ENCODE results near the gene ARL5B. TPM values are rescaled to one million over a fixed set of nuclear protein-coding genes. Genes with fewer than 3 reads are reported as not detected.

Gene ARL5B
- total RNA-seq, 2 experiments from 2014 or later = 9.0 to 9.3 TPM

GRCh38 chr10:18653112-18653511 is 6.1 kb upstream of the ARL5B start:
- POLR2A ChIA-PET = no interaction called here

GRCh38 chr10:18656724-18657123 is 2.5 kb upstream of the ARL5B start:
- CTCF ChIA-PET = no interaction called here
- POLR2A ChIA-PET = no interaction called here

More at GRCh38 chr10:18653112-18653511, 6.1 kb upstream of the ARL5B start:
- CTCF ChIA-PET = no interaction called here

GRCh38 chr10:18658271-18659124 is 733 bp upstream of the ARL5B start:
- ChIA-PET POLR2A (interaction anchor here (0.6 to 1.6 kb wide), 5 partner anchors 9 to 1457 kb away, joined by 3 to 11 read pairs (median 5); partner anchors contain the start of gene TRDMT1), CTCF (interaction anchor here (1.0 kb wide), 1 partner anchor 10 kb away, joined by 3 read pairs; no protein-coding TSS in a partner anchor)

- CTCF ChIA-PET = no interaction called here
- POLR2A ChIA-PET = interaction anchor here (1.0 to 1.6 kb wide), 2 partner anchors 9 to 12 kb away, joined by 4 to 11 read pairs; partner anchors contain the start of gene NSUN6
Observed at GRCh38 chr10:18659819-18660535, 746 bp downstream of the ARL5B start.

- ChIA-PET POLR2A (interaction anchor here (0.6 kb wide), 1 partner anchor 24 kb away, joined by 4 read pairs; no protein-coding TSS in a partner anchor), CTCF (no interaction called here)
Observed at GRCh38 chr10:18660816-18661431, 1.7 kb downstream of the ARL5B start.

- CTCF ChIA-PET = no interaction called here
Observed at GRCh38 chr10:18664841-18665478, 5.7 kb downstream of the ARL5B start.

GRCh38 chr10:18665815-18666558 is 6.8 kb downstream of the ARL5B start:
- CTCF ChIA-PET = no interaction called here
- POLR2A ChIA-PET = no interaction called here

More at GRCh38 chr10:18664841-18665478, 5.7 kb downstream of the ARL5B start:
- POLR2A ChIA-PET = no interaction called here

GRCh38 chr10:18666810-18667209 is 7.6 kb downstream of the ARL5B start:
- POLR2A ChIA-PET = no interaction called here
- CTCF ChIA-PET = no interaction called here

- POLR2A ChIA-PET = no interaction called here
Observed at GRCh38 chr10:18668026-18668425, 8.8 kb downstream of the ARL5B start.

GRCh38 chr10:18675086-18675801 is 16.0 kb downstream of the ARL5B start:
- CTCF ChIA-PET = no interaction called here
- POLR2A ChIA-PET = no interaction called here

More at GRCh38 chr10:18668026-18668425, 8.8 kb downstream of the ARL5B start:
- CTCF ChIA-PET = no interaction called here

- ChIA-PET CTCF (interaction anchor here (1.0 kb wide), 1 partner anchor 25 kb away, joined by 3 read pairs; no protein-coding TSS in a partner anchor), POLR2A (no interaction called here)
Observed at GRCh38 chr10:18680754-18681153, 21.5 kb downstream of the ARL5B start.

- ChIA-PET POLR2A (no interaction called here), CTCF (no interaction called here)
Observed at GRCh38 chr10:18681366-18681765, 22.1 kb downstream of the ARL5B start.

- POLR2A ChIA-PET = interaction anchor here (0.5 kb wide), 1 partner anchor 23 kb away, joined by 4 read pairs; no protein-coding TSS in a partner anchor
- CTCF ChIA-PET = no interaction called here
Observed at GRCh38 chr10:18681971-18682411, 22.8 kb downstream of the ARL5B start.

- ChIA-PET POLR2A (no interaction called here), CTCF (no interaction called here)
Observed at GRCh38 chr10:18683427-18683826, 24.2 kb downstream of the ARL5B start.

GRCh38 chr10:18684416-18684815 is 25.2 kb downstream of the ARL5B start:
- ChIA-PET POLR2A (no interaction called here), CTCF (interaction anchor here (0.9 kb wide), 1 partner anchor 102 kb away, joined by 3 read pairs; no protein-coding TSS in a partner anchor)

GRCh38 chr10:18684953-18685352 is 25.7 kb downstream of the ARL5B start:
- CTCF ChIA-PET = interaction anchor here (0.9 kb wide), 1 partner anchor 102 kb away, joined by 3 read pairs; no protein-coding TSS in a partner anchor
- POLR2A ChIA-PET = no interaction called here

GRCh38 chr10:18685555-18685954 is 26.3 kb downstream of the ARL5B start:
- ChIA-PET POLR2A (no interaction called here), CTCF (no interaction called here)

- CTCF ChIA-PET = no interaction called here
- POLR2A ChIA-PET = no interaction called here
Observed at GRCh38 chr10:18687195-18687594, 28.0 kb downstream of the ARL5B start.
